SIG-M5 (cell line): Measurements from ENCODE around the gene ASPA.

Experiments
- DNase-seq: peaks from one replicate; lab custom pipeline; 2025; lab: John Stamatoyannopoulos, UW

Gene ASPA

GRCh38 chr17:3534881-3535252 lies 59.1 kb downstream of the ASPA start:
- no peak for DNase-seq

- no peak for DNase-seq
Observed at GRCh38 chr17:3535253-3535995, 59.6 kb downstream of the ASPA start.

GRCh38 chr17:3536716-3537115 lies 60.9 kb downstream of the ASPA start:
- no peak for DNase-seq

GRCh38 chr17:3539881-3540540 lies 64.2 kb downstream of the ASPA start:
- no peak for DNase-seq

- DNase-seq = no peak
Observed at GRCh38 chr17:3542410-3543088, 66.8 kb downstream of the ASPA start.

GRCh38 chr17:3543453-3543852 lies 67.7 kb downstream of the ASPA start:
- no peak for DNase-seq

- no peak for DNase-seq
Observed at GRCh38 chr17:3544365-3544764, 68.6 kb downstream of the ASPA start.

- DNase-seq = no peak
Observed at GRCh38 chr17:3545151-3545550, 69.4 kb downstream of the ASPA start.

- no peak for DNase-seq
Observed at GRCh38 chr17:3546521-3546920, 70.7 kb downstream of the ASPA start.

- DNase-seq = no peak
Observed at GRCh38 chr17:3546997-3547396, 71.2 kb downstream of the ASPA start.

GRCh38 chr17:3547628-3548027 lies 71.8 kb downstream of the ASPA start:
- no peak for DNase-seq

GRCh38 chr17:3549610-3550162 lies 73.9 kb downstream of the ASPA start:
- no peak for DNase-seq

GRCh38 chr17:3551189-3551588 lies 75.4 kb downstream of the ASPA start:
- DNase-seq = no peak

GRCh38 chr17:3552916-3553315 lies 77.1 kb downstream of the ASPA start:
- DNase-seq = no peak
